HEK293 (cell line): Measurements from ENCODE around the gene TTYH2.
"Not testable (repeated sequence)": the region's sequence is repeated elsewhere in the genome, so short reads cannot be mapped to it uniquely, and the experiment has no call there.

Source experiments
- CTCF ChIA-PET: fragments of 350-600 bp; formaldehyde crosslinking; extraction: SDS; loops from one replicate; lab custom pipeline; 2021; ENCODE audit warnings: antibody characterized with exemption; lab: Yijun Ruan, JAX
- POLR2A ChIA-PET: fragments of 300-600 bp; formaldehyde crosslinking; extraction: SDS; loops from one replicate; lab custom pipeline; 2020; ENCODE audit warnings: antibody characterized with exemption, inconsistent platforms; lab: Yijun Ruan, JAX
- H3K27ac ChIP-seq: fragments of 200-500 bp; sonication (Bioruptor generic); 2 replicates; pipeline ENCODE4 v1.5.1; 2014; ENCODE audit warnings: low read depth, low read length, control low read depth, inconsistent platforms; ENCODE audit errors: extremely low read depth
- H3K36me3 ChIP-seq, 2 experiments: fragments of 200-500 bp in 1 of 2; sonication (Bioruptor generic) in 1 of 2; 1 replicate in 1 of 2; 2 replicates in 1 of 2; pipeline ENCODE4 v1.5.1; 2014 to 2017; ENCODE audit warnings: inconsistent platforms in 2 of 2, low read length in 2 of 2; ENCODE audit not compliant: control insufficient read depth in 2 of 2, insufficient read depth in 1 of 2
- H3K4me1 ChIP-seq: fragments of 200-500 bp; sonication (Bioruptor generic); 2 replicates; pipeline ENCODE4 v1.5.1; 2014; ENCODE audit warnings: mild to moderate bottlenecking, low read length, inconsistent platforms; ENCODE audit not compliant: control insufficient read depth, insufficient read depth
- H3K4me3 ChIP-seq: 2 replicates; pipeline ENCODE4 v1.5.1; 2011; ENCODE audit warnings: low read depth, mild to moderate bottlenecking, control low read depth, low read length, moderate library complexity
- H3K9me3 ChIP-seq: fragments of 200-500 bp; sonication (Bioruptor generic); 2 replicates; pipeline ENCODE4 v1.5.1; 2014; ENCODE audit warnings: low read depth, low read length, inconsistent platforms; ENCODE audit not compliant: control insufficient read depth, insufficient read depth
- HOXC10 ChIP-seq: sonication (generic); formaldehyde crosslinking; IDR thresholded peaks from 2 replicates; pipeline ENCODE4 v1.8.1; 2023; ENCODE audit warnings: mild to moderate bottlenecking, missing genetic modification reagents
- PRDM1 ChIP-seq: fragments of 450-650 bp; formaldehyde crosslinking; IDR thresholded peaks from 2 replicates; pipeline ENCODE4; 2016; ENCODE audit warnings: missing biosample characterization, missing genetic modification characterization
- YY1 ChIP-seq: fragments of 450-650 bp; formaldehyde crosslinking; IDR thresholded peaks from 2 replicates; pipeline ENCODE4 v1.5.1; 2018; ENCODE audit warnings: missing biosample characterization, missing genetic modification characterization
- ZNF10 ChIP-seq: fragments of 450-650 bp; formaldehyde crosslinking; IDR thresholded peaks from 2 replicates; pipeline ENCODE4 v1.5.1; 2017; ENCODE audit warnings: missing biosample characterization, missing genetic modification characterization
- ZNF501 ChIP-seq: fragments of 450-650 bp; formaldehyde crosslinking; IDR thresholded peaks from 2 replicates; pipeline ENCODE4 v1.5.1; 2016; ENCODE audit warnings: missing biosample characterization, missing genetic modification characterization
- ZNF549 ChIP-seq: fragments of 450-650 bp; IDR thresholded peaks from 2 replicates; pipeline ENCODE4 v1.5.1; 2018; ENCODE audit warnings: missing biosample characterization, missing genetic modification characterization, mild to moderate bottlenecking, inconsistent platforms, moderate library complexity
- ZNF560 ChIP-seq: fragments of 450-650 bp; formaldehyde crosslinking; IDR thresholded peaks from 2 replicates; pipeline ENCODE4 v1.5.1; 2017; ENCODE audit warnings: missing biosample characterization, missing genetic modification characterization, borderline replicate concordance
- ZNF654 ChIP-seq: fragments of 450-650 bp; formaldehyde crosslinking; IDR thresholded peaks from 2 replicates; pipeline ENCODE4 v1.5.1; 2016; ENCODE audit warnings: low read depth, missing biosample characterization, missing genetic modification characterization
- ZNF768 ChIP-seq: fragments of 450-650 bp; formaldehyde crosslinking; IDR thresholded peaks from 2 replicates; pipeline ENCODE4 v1.5.1; 2018; ENCODE audit warnings: missing biosample characterization, mild to moderate bottlenecking, missing genetic modification characterization
- TF ChIP-seq, protein P1 (sequence below): fragments of 450-650 bp; formaldehyde crosslinking; IDR thresholded peaks from 2 replicates; pipeline ENCODE4 v1.5.1; 2016; ENCODE audit warnings: missing biosample characterization, missing genetic modification characterization
- TF ChIP-seq, protein P2 (sequence below): fragments of 450-650 bp; formaldehyde crosslinking; IDR thresholded peaks from 2 replicates; pipeline ENCODE4 v1.5.1; 2016; ENCODE audit warnings: missing biosample characterization, missing genetic modification characterization
- TF ChIP-seq, protein P3 (sequence below): fragments of 450-650 bp; formaldehyde crosslinking; IDR thresholded peaks from 2 replicates; pipeline ENCODE4 v1.5.1; 2017; ENCODE audit warnings: missing biosample characterization, missing genetic modification characterization

The TTYH2 gene

DNA sequence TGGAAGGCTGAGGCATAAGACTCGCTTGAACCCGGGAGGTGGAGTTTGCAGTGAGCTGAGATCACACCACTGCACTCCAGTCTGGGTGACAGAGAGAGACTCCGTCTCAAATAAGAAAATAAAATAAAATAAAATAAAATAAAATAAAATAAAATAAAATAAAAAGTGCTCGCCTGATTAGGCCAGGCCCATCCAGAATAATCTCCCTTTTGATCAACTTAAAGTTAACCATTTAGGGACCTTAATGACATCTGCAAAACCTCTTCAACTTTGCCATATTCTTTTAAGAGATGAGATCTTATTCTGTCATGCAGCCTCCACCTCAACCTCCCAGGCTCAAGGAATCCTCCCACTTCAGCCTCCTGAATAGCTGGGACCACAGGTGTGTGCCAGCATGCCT, 24.7 kb upstream of the TTYH2 start:
- CTCF ChIA-PET = interaction anchor here (0.8 kb wide), 1 partner anchor 11 kb away, joined by 10 read pairs; no protein-coding TSS in a partner anchor
- TF ChIP-seq ZNF10 (tag by site-specific recombination) = peak; percentile 82
- TF ChIP-seq, all 188 proteins: peak for 1; not testable (repeated sequence) for 187
- H3K4me1 ChIP-seq, H3K4me3 ChIP-seq, H3K9me3 ChIP-seq, H3K36me3 ChIP-seq, POLR2A ChIA-PET, H3K27ac ChIP-seq: not testable (repeated sequence)

DNA sequence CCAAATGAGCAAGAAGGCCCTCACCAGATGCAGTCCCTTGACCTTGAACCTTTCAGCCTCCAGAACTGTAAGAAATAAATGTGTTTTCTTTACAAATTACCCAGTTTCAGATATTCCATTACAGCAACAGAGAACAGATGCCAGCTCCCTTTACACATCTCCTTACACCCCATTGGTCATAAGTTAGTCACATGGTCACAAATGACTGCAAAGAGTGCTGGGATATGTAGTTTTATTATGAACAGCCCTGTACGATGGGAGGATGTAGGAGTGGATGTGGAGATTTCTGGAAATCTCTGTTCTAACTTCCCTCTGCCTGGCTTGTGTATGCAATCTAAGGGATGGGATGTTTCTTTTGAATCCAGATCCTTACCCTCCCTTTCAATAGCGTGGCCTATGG, 23.2 kb upstream of the TTYH2 start:
- ChIA-PET CTCF (interaction anchor here (0.6 to 3.1 kb wide), 3 partner anchors 9 to 106 kb away, joined by 3 to 42 read pairs (median 3); no protein-coding TSS in a partner anchor), POLR2A (interaction anchor here (1.0 kb wide), 1 partner anchor 19 kb away, joined by 3 read pairs; no protein-coding TSS in a partner anchor)
- Histone ChIP-seq H3K9me3 (no peaks in the 10 kb centered on the region), H3K27ac (no peak overlapping the region), H3K4me1 (no peaks in the 10 kb centered on the region), H3K36me3 (no peaks in the 10 kb centered on the region), H3K4me3 (no peak overlapping the region)
- TF ChIP-seq ZNF501 (no peak), YY1 (tag by site-specific recombination) (no peak), ZNF549 (tag by site-specific recombination) (no peak), ZNF560 (tag by site-specific recombination) (no peak)
- TF ChIP-seq, protein P1, sequence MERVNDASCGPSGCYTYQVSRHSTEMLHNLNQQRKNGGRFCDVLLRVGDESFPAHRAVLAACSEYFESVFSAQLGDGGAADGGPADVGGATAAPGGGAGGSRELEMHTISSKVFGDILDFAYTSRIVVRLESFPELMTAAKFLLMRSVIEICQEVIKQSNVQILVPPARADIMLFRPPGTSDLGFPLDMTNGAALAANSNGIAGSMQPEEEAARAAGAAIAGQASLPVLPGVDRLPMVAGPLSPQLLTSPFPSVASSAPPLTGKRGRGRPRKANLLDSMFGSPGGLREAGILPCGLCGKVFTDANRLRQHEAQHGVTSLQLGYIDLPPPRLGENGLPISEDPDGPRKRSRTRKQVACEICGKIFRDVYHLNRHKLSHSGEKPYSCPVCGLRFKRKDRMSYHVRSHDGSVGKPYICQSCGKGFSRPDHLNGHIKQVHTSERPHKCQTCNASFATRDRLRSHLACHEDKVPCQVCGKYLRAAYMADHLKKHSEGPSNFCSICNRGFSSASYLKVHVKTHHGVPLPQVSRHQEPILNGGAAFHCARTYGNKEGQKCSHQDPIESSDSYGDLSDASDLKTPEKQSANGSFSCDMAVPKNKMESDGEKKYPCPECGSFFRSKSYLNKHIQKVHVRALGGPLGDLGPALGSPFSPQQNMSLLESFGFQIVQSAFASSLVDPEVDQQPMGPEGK = no peak

DNA sequence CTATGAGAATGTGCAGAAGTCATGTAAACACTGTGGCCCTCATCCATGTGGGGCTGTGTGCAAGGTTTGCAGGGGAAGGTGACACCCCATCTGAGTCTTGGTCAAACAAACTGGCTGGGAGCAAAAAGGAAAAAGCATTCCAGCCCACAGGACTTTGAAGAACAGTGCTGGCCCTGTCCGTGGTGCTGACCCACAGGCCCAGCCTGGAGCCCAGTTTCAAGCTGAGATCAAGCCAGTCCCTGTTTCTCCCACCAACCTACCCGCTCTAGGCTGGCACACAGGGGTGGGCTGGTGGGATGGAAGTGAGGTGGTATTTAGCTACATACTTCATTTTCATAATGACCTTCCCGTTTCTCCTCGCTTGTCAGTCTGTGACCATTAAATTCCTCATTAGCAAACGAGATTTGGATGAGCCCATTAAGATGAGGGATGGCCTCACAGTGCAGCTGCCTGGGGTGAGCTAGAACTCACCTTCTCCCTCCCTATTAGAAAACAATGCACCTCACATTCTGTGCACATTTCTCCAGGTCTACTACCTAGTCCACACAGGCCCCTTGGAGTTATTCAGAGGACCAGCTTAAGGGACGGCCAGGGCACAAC, 22.5 kb upstream of the TTYH2 start:
- no peak for TF ChIP-seq HOXC10 (CRISPR knock-in tag)
- TF ChIP-seq, protein P2, sequence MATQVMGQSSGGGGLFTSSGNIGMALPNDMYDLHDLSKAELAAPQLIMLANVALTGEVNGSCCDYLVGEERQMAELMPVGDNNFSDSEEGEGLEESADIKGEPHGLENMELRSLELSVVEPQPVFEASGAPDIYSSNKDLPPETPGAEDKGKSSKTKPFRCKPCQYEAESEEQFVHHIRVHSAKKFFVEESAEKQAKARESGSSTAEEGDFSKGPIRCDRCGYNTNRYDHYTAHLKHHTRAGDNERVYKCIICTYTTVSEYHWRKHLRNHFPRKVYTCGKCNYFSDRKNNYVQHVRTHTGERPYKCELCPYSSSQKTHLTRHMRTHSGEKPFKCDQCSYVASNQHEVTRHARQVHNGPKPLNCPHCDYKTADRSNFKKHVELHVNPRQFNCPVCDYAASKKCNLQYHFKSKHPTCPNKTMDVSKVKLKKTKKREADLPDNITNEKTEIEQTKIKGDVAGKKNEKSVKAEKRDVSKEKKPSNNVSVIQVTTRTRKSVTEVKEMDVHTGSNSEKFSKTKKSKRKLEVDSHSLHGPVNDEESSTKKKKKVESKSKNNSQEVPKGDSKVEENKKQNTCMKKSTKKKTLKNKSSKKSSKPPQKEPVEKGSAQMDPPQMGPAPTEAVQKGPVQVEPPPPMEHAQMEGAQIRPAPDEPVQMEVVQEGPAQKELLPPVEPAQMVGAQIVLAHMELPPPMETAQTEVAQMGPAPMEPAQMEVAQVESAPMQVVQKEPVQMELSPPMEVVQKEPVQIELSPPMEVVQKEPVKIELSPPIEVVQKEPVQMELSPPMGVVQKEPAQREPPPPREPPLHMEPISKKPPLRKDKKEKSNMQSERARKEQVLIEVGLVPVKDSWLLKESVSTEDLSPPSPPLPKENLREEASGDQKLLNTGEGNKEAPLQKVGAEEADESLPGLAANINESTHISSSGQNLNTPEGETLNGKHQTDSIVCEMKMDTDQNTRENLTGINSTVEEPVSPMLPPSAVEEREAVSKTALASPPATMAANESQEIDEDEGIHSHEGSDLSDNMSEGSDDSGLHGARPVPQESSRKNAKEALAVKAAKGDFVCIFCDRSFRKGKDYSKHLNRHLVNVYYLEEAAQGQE = peak; percentile 96
- TF ChIP-seq, all 188 proteins: peak for 1
- Histone ChIP-seq H3K27ac (no peak overlapping the region), H3K36me3 (no peaks in the 10 kb centered on the region), H3K9me3 (no peaks in the 10 kb centered on the region), H3K4me3 (no peak overlapping the region), H3K4me1 (no peaks in the 10 kb centered on the region)
- POLR2A ChIA-PET = interaction anchor here (0.7 kb wide), 1 partner anchor 14 kb away, joined by 6 read pairs; no protein-coding TSS in a partner anchor
- CTCF ChIA-PET = interaction anchor here (0.6 to 3.1 kb wide), 8 partner anchors 9 to 448 kb away, joined by 3 to 42 read pairs (median 3); partner anchors contain the start of gene RPL38

DNA sequence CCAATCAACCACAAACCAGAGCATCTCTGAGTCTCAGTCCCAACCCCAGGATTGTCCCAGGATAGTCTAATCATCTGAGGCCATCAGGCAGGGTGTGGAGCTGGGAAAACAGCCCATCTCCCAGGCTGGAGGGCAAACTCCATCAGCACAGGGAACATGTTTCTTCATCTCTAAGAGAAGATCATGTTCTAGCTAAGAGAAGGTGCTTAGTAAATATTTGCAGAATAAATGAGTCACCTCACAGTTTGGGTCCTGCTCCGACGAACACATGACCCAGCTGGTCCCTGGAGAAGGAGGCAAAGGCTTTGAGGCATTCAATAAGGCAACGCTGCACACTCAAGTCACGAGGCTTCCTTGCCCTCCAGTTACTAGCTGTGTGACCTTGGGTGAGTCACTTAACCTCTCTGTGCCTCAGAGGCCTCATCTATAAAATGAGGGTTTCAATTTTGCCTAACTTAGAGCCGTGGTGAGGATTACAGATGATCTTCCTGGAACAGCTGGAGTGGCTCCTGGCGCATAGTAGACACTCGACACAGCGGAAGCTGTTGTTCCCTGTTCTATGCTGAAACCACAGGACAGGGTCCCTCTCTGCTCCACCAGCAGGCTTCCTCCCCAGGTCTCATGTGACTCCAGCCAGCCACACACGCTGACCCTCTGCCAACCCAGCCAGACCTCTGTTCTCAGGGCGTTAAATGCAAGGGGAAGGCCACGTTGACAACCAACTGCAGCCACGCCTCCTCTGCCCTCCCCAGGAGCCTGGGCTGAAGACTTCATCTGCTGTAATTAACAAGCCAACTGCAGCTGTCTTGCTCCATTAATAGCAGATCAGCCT, 20.2 kb upstream of the TTYH2 start:
- H3K27ac ChIP-seq = no peak overlapping the region
- H3K36me3 ChIP-seq = no peaks in the 10 kb centered on the region
- H3K9me3 ChIP-seq = no peaks in the 10 kb centered on the region
- TF ChIP-seq PRDM1 (tag by site-specific recombination) = no peak
- TF ChIP-seq ZNF654 = no peak
- TF ChIP-seq, protein P3, sequence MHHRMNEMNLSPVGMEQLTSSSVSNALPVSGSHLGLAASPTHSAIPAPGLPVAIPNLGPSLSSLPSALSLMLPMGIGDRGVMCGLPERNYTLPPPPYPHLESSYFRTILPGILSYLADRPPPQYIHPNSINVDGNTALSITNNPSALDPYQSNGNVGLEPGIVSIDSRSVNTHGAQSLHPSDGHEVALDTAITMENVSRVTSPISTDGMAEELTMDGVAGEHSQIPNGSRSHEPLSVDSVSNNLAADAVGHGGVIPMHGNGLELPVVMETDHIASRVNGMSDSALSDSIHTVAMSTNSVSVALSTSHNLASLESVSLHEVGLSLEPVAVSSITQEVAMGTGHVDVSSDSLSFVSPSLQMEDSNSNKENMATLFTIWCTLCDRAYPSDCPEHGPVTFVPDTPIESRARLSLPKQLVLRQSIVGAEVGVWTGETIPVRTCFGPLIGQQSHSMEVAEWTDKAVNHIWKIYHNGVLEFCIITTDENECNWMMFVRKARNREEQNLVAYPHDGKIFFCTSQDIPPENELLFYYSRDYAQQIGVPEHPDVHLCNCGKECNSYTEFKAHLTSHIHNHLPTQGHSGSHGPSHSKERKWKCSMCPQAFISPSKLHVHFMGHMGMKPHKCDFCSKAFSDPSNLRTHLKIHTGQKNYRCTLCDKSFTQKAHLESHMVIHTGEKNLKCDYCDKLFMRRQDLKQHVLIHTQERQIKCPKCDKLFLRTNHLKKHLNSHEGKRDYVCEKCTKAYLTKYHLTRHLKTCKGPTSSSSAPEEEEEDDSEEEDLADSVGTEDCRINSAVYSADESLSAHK (tag by site-specific recombination) = peak; percentile 37; the same call in 1 of the 2 replicates
- TF ChIP-seq ZNF768 (tag by site-specific recombination) = peak; percentile 85
- CTCF ChIA-PET = interaction anchor here (0.6 to 0.8 kb wide), 2 partner anchors 10 to 133 kb away, joined by 3 to 7 read pairs; partner anchors contain the start of gene RPL38
- POLR2A ChIA-PET = interaction anchor here (0.7 to 0.9 kb wide), 3 partner anchors 10 to 435 kb away, joined by 4 to 8 read pairs (median 5); partner anchors contain the start of gene RPL38
- no peaks in the 10 kb centered on the region for H3K4me1 ChIP-seq
- no peak overlapping the region for H3K4me3 ChIP-seq
